ENCODE results near the gene BRCA2. TPM values are rescaled to one million over a fixed set of nuclear protein-coding genes. Genes with fewer than 3 reads are reported as not detected.
A peak's percentile ranks its signal among the peaks of the same experiment; 100 is the strongest.

BRCA2 gene
- total RNA-seq, 1 donor from 2014 or later = 3.9 TPM

- DNase-seq (ENCODE audit: extremely low spot score in 2 of 2) = no peak
- no peak overlapping the region for H3K27ac ChIP-seq
- intact Hi-C loops (cut with DNase I) = no loop called here
- no peaks in the 10 kb centered on the region for H3K9me3 ChIP-seq
- H3K4me3 ChIP-seq = no peak overlapping the region
- H3K27me3 ChIP-seq = no peaks in the 10 kb centered on the region
- no peak for TF ChIP-seq POLR2AphosphoS5 (IDR thresholded peaks at IDR 0.05; ENCODE audit: insufficient read depth in 1 of 2, low read depth in 1 of 2)
- TF ChIP-seq POLR2A (IDR thresholded peaks at IDR 0.05) = no peak
- H3K4me1 ChIP-seq = peaks cover 18% of the 10 kb centered on the region
- no peaks in the 10 kb centered on the region for H3K36me3 ChIP-seq
Measured at GRCh38 chr13:32431361-32431760, 116.1 kb downstream of the BRCA2 start.

DNA sequence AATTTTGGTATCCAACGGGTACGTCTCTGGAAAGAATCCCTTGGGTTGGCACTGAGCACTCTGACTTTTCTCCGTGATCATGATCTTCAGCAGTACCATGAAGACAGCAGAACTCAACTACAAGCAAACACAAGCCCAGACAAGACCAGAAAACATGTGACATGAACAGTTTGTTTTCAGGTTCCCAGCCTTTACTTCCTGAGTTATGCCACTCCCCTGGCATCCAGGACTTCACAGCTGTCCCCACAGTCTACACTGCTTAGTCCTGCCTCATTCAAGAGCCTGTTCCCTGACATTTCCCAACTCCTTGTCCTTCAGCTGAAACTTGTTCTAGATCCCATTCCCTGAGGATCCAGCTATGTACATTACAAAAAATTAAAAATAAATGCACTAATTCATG, 117.5 kb downstream of the BRCA2 start:
- no peaks in the 10 kb centered on the region for H3K27me3 ChIP-seq
- H3K4me1 ChIP-seq = peaks cover 12% of the 10 kb centered on the region
- H3K9me3 ChIP-seq = no peaks in the 10 kb centered on the region
- no peak overlapping the region for H3K27ac ChIP-seq
- intact Hi-C loops (cut with DNase I) = no loop called here
- peak in 1 of 2 donors; percentile 43 for TF ChIP-seq POLR2AphosphoS5 (IDR thresholded peaks at IDR 0.05; ENCODE audit: insufficient read depth in 1 of 2, low read depth in 1 of 2)
- TF ChIP-seq CTCF (IDR thresholded peaks at IDR 0.05) = no peak
- DNase-seq (ENCODE audit: extremely low spot score in 2 of 2) = no peak
- no peak overlapping the region for H3K4me3 ChIP-seq
- no peaks in the 10 kb centered on the region for H3K36me3 ChIP-seq

GRCh38 chr13:32438871-32439270, 123.6 kb downstream of the BRCA2 start:
- H3K9me3 ChIP-seq = no peaks in the 10 kb centered on the region
- DNase-seq (ENCODE audit: extremely low spot score in 2 of 2) = no peak
- H3K27me3 ChIP-seq = no peaks in the 10 kb centered on the region
- no peaks in the 10 kb centered on the region for H3K36me3 ChIP-seq
- no peak overlapping the region for H3K27ac ChIP-seq
- no peaks in the 10 kb centered on the region for H3K4me1 ChIP-seq
- TF ChIP-seq POLR2AphosphoS5 (IDR thresholded peaks at IDR 0.05; ENCODE audit: insufficient read depth in 1 of 2, low read depth in 1 of 2) (no peak), CTCF (IDR thresholded peaks at IDR 0.05) (no peak), POLR2A (IDR thresholded peaks at IDR 0.05) (no peak)
- intact Hi-C loops (cut with DNase I) = no loop called here
- H3K4me3 ChIP-seq = no peak overlapping the region

- Histone ChIP-seq H3K4me1 (no peaks in the 10 kb centered on the region), H3K4me3 (no peak overlapping the region), H3K36me3 (no peaks in the 10 kb centered on the region), H3K27ac (no peak overlapping the region), H3K27me3 (no peaks in the 10 kb centered on the region), H3K9me3 (no peaks in the 10 kb centered on the region)
- TF ChIP-seq POLR2AphosphoS5 (IDR thresholded peaks at IDR 0.05; ENCODE audit: insufficient read depth in 1 of 2, low read depth in 1 of 2) (no peak), CTCF (IDR thresholded peaks at IDR 0.05) (peak in 1 of 3 experiments; percentile 28)
- intact Hi-C loops (cut with DNase I) = no loop called here
- no peak for DNase-seq (ENCODE audit: extremely low spot score in 2 of 2)
Measured at GRCh38 chr13:32443111-32443510, 127.8 kb downstream of the BRCA2 start.

DNA sequence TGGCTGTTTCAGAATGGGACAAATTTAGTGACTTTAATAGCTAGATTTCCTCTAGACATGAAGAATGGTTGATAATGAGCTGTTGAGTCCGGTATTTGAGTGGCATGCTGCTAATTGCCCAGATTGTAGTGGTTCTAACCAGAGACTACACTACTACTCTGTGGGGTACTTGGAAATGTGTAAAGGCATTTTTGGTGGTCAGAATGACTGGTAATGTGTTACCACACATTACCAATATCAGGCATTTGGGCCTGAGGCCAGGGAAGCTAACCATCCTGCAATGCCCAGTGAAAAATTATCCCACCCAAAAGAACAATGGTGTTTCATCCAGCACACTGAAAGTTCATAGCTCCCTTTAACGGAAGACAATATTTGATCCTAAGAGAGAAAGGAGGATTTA, 130.2 kb downstream of the BRCA2 start:
- intact Hi-C loops (cut with DNase I) = no loop called here
- Histone ChIP-seq H3K9me3 (no peaks in the 10 kb centered on the region), H3K4me1 (no peaks in the 10 kb centered on the region), H3K27ac (no peak overlapping the region), H3K4me3 (no peak overlapping the region), H3K27me3 (no peaks in the 10 kb centered on the region), H3K36me3 (no peaks in the 10 kb centered on the region)
- TF ChIP-seq POLR2AphosphoS5 (IDR thresholded peaks at IDR 0.05; ENCODE audit: insufficient read depth in 1 of 2, low read depth in 1 of 2) (no peak), POLR2A (IDR thresholded peaks at IDR 0.05) (no peak), CTCF (IDR thresholded peaks at IDR 0.05) (no peak)
- DNase-seq (ENCODE audit: extremely low spot score in 2 of 2) = no peak

- intact Hi-C loops (cut with DNase I) = no loop called here
- no peaks in the 10 kb centered on the region for H3K36me3 ChIP-seq
- H3K27ac ChIP-seq = no peak overlapping the region
- DNase-seq (ENCODE audit: extremely low spot score in 2 of 2) = no peak
- H3K4me1 ChIP-seq = no peaks in the 10 kb centered on the region
- no peaks in the 10 kb centered on the region for H3K9me3 ChIP-seq
- no peaks in the 10 kb centered on the region for H3K27me3 ChIP-seq
- H3K4me3 ChIP-seq = no peak overlapping the region
- TF ChIP-seq POLR2A (IDR thresholded peaks at IDR 0.05) = no peak
- TF ChIP-seq CTCF (IDR thresholded peaks at IDR 0.05) = no peak
- no peak for TF ChIP-seq POLR2AphosphoS5 (IDR thresholded peaks at IDR 0.05; ENCODE audit: insufficient read depth in 1 of 2, low read depth in 1 of 2)
Measured at GRCh38 chr13:32446220-32446619, 130.9 kb downstream of the BRCA2 start.

Measured in vagina (tissue), 2 donors.